Measurements from ENCODE around the gene PCDH19.

GRCh38 chrX:100349391-100349790 lies 60.7 kb downstream of the PCDH19 start:
- TF ChIP-seq CTCF (IDR thresholded peaks at IDR 0.05): no peak
- no peak for TF ChIP-seq PHF8 (IDR thresholded peaks at IDR 0.05; ENCODE audit: borderline replicate concordance, low read depth)
- TF ChIP-seq CBX2 (IDR thresholded peaks at IDR 0.05; ENCODE audit: borderline replicate concordance, low read depth): no peak
- no peak for TF ChIP-seq RAD21 (conservative IDR thresholded peaks at IDR 0.05 in 1 of 2, IDR thresholded peaks at IDR 0.05 in 1 of 2)
- no peak for TF ChIP-seq MAZ (IDR thresholded peaks at IDR 0.05; ENCODE audit: borderline replicate concordance, low read depth, low read length)
- TF ChIP-seq, protein P1, sequence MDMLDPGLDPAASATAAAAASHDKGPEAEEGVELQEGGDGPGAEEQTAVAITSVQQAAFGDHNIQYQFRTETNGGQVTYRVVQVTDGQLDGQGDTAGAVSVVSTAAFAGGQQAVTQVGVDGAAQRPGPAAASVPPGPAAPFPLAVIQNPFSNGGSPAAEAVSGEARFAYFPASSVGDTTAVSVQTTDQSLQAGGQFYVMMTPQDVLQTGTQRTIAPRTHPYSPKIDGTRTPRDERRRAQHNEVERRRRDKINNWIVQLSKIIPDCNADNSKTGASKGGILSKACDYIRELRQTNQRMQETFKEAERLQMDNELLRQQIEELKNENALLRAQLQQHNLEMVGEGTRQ (IDR thresholded peaks at IDR 0.05): no peak
- no peak for TF ChIP-seq JUN (IDR thresholded peaks at IDR 0.05)
- no peak for TF ChIP-seq POLR2A (IDR thresholded peaks at IDR 0.05; ENCODE audit: low read length)
- TF ChIP-seq MAFK (IDR thresholded peaks at IDR 0.05; ENCODE audit: partially characterized antibody): no peak
